Measurements from ENCODE around the gene C9orf72.

C9orf72 gene

DNA sequence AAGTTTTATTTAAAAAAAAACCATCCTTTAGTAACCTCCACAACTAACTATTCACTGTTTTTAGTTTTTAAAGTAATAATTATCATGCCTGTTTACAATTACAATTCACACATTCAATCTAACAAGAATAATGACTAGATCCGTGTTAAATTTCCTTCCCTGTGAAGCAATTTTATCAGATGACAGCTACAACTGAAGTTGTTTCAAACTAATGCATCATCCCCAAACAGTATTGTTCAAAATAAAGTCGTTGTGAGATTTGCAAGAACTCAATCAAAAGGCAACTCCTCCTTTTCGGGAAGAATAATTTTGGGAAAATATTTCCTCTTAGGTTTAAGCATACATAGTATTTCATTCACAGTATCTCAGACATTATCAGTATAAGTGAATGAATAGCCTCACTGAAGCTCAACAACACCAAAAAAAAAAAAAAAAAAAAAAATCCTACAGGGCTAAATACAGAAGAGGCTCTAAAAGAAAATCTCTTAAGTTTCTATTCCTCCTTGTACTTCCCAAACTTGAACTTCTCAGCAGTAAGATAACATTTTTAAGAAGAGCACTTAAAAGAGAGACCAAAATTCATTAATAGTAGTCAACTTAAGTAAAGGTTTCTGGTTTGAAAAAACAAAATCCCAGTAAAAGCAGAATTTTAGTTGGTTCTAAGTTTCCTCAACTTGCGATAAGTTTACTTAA is 9.4 kb downstream of the C9orf72 start:
- no peak overlapping the region for H3K9ac ChIP-seq (ENCODE audit: low read depth in 1 of 2, low read length in 2 of 2)
- no peaks in the 10 kb centered on the region for H3K9me3 ChIP-seq (ENCODE audit: control insufficient read depth in 2 of 2, low read length in 2 of 2)
- no peak overlapping the region for H3K27ac ChIP-seq (ENCODE audit: low read depth in 2 of 2, low read length in 2 of 2)
- H3K4me1 ChIP-seq (ENCODE audit: control insufficient read depth in 2 of 2, insufficient read depth in 2 of 2, low read length in 2 of 2), result peaks cover 0 to 3% of the 10 kb centered on the region in 2 donors
- peaks cover 4 to 7% of the 10 kb centered on the region in 2 donors for H3K36me3 ChIP-seq (ENCODE audit: control insufficient read depth in 2 of 2, insufficient read depth in 2 of 2, low read length in 2 of 2)
- H3K4me3 ChIP-seq (ENCODE audit: low read length in 2 of 2), result no peak overlapping the region
- H3K27me3 ChIP-seq (ENCODE audit: control insufficient read depth in 2 of 2, insufficient read depth in 2 of 2, low read length in 2 of 2), result no peaks in the 10 kb centered on the region

DNA sequence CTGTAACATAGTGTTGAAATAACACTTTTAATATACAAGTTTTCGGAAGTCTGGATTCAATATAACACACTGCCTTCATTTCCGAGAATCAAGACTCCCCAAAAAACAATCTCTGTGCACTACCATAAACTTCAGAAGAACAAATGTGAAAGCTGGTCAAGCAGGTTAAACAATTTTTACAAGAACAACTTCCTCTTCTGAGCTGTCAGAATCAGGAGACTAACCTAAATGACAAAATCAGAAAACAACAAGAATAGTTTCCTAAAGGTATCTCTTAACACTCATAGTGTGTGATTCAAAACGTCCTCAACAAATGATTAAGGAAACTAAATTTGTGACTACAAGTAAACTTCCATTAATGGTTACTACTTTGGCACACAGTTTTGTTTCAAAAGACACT is 11.6 kb downstream of the C9orf72 start:
- peaks cover 0 to 3% of the 10 kb centered on the region in 2 donors for H3K4me1 ChIP-seq (ENCODE audit: control insufficient read depth in 2 of 2, insufficient read depth in 2 of 2, low read length in 2 of 2)
- H3K9me3 ChIP-seq (ENCODE audit: control insufficient read depth in 2 of 2, low read length in 2 of 2), result no peaks in the 10 kb centered on the region
- H3K9ac ChIP-seq (ENCODE audit: low read depth in 1 of 2, low read length in 2 of 2), result no peak overlapping the region
- no peaks in the 10 kb centered on the region for H3K27me3 ChIP-seq (ENCODE audit: control insufficient read depth in 2 of 2, insufficient read depth in 2 of 2, low read length in 2 of 2)
- no peak overlapping the region for H3K4me3 ChIP-seq (ENCODE audit: low read length in 2 of 2)
- peaks cover 14 to 25% of the 10 kb centered on the region in 2 donors for H3K36me3 ChIP-seq (ENCODE audit: control insufficient read depth in 2 of 2, insufficient read depth in 2 of 2, low read length in 2 of 2)
- H3K27ac ChIP-seq (ENCODE audit: low read depth in 2 of 2, low read length in 2 of 2), result no peak overlapping the region

DNA sequence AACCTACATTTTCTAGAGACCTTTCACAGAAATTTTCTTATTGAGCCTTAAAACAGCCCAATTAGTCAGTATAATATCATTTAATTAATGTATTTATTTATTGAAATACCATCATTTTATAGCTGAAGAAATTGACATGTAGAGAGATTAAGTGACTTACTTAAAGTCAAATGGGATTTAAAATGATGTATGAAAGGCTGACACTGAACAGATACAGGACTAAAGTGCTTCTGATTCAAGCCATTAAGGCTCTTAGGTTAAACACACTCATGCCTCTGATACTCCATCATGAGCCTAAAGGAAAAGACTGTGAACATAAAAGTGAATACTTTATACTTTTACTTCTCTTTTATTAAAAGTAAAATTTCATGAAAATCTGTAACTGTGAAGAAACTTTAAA is 12.8 kb downstream of the C9orf72 start:
- Histone ChIP-seq H3K27me3 (ENCODE audit: control insufficient read depth in 2 of 2, insufficient read depth in 2 of 2, low read length in 2 of 2) (no peaks in the 10 kb centered on the region), H3K9ac (ENCODE audit: low read depth in 1 of 2, low read length in 2 of 2) (no peak overlapping the region), H3K9me3 (ENCODE audit: control insufficient read depth in 2 of 2, low read length in 2 of 2) (no peaks in the 10 kb centered on the region), H3K36me3 (ENCODE audit: control insufficient read depth in 2 of 2, insufficient read depth in 2 of 2, low read length in 2 of 2) (peaks cover 20 to 33% of the 10 kb centered on the region in 2 donors), H3K27ac (ENCODE audit: low read depth in 2 of 2, low read length in 2 of 2) (no peak overlapping the region), H3K4me3 (ENCODE audit: low read length in 2 of 2) (no peak overlapping the region), H3K4me1 (ENCODE audit: control insufficient read depth in 2 of 2, insufficient read depth in 2 of 2, low read length in 2 of 2) (peaks cover 0 to 3% of the 10 kb centered on the region in 2 donors)

- Histone ChIP-seq H3K4me3 (ENCODE audit: low read length in 2 of 2) (no peak overlapping the region), H3K4me1 (ENCODE audit: control insufficient read depth in 2 of 2, insufficient read depth in 2 of 2, low read length in 2 of 2) (peaks cover 0 to 3% of the 10 kb centered on the region in 2 donors), H3K9ac (ENCODE audit: low read depth in 1 of 2, low read length in 2 of 2) (no peak overlapping the region), H3K27ac (ENCODE audit: low read depth in 2 of 2, low read length in 2 of 2) (no peak overlapping the region), H3K36me3 (ENCODE audit: control insufficient read depth in 2 of 2, insufficient read depth in 2 of 2, low read length in 2 of 2) (peaks cover 27 to 36% of the 10 kb centered on the region in 2 donors), H3K9me3 (ENCODE audit: control insufficient read depth in 2 of 2, low read length in 2 of 2) (no peaks in the 10 kb centered on the region), H3K27me3 (ENCODE audit: control insufficient read depth in 2 of 2, insufficient read depth in 2 of 2, low read length in 2 of 2) (no peaks in the 10 kb centered on the region)
These were observed 15.0 kb downstream of the C9orf72 start for GRCh38 chr9:27558307-27558706.

DNA sequence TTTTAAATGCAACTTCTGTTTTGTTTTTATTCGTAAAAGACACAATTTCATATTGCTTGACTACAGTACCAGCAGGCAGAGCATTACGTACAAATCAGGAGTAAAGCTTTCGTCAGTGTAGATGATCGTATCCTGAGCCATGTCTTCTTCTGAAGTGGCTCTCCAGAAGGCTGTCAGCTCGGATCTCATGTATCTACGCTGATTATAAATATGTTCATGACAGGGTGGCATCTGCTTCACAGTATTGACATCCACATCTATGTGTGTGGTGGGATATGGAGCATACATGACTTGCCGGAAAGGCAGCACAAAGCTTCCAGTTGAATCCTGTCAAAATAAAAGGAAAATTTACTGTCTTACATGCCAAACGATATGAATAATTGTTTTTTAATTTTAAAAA is 16.8 kb downstream of the C9orf72 start:
- H3K4me3 ChIP-seq (ENCODE audit: low read length in 2 of 2), result no peak overlapping the region
- peaks cover 0 to under 1% of the 10 kb centered on the region in 2 donors for H3K4me1 ChIP-seq (ENCODE audit: control insufficient read depth in 2 of 2, insufficient read depth in 2 of 2, low read length in 2 of 2)
- H3K36me3 ChIP-seq (ENCODE audit: control insufficient read depth in 2 of 2, insufficient read depth in 2 of 2, low read length in 2 of 2), result peaks cover 27 to 41% of the 10 kb centered on the region in 2 donors
- no peak overlapping the region for H3K27ac ChIP-seq (ENCODE audit: low read depth in 2 of 2, low read length in 2 of 2)
- H3K9me3 ChIP-seq (ENCODE audit: control insufficient read depth in 2 of 2, low read length in 2 of 2), result no peaks in the 10 kb centered on the region
- H3K9ac ChIP-seq (ENCODE audit: low read depth in 1 of 2, low read length in 2 of 2), result no peak overlapping the region
- no peaks in the 10 kb centered on the region for H3K27me3 ChIP-seq (ENCODE audit: control insufficient read depth in 2 of 2, insufficient read depth in 2 of 2, low read length in 2 of 2)

DNA sequence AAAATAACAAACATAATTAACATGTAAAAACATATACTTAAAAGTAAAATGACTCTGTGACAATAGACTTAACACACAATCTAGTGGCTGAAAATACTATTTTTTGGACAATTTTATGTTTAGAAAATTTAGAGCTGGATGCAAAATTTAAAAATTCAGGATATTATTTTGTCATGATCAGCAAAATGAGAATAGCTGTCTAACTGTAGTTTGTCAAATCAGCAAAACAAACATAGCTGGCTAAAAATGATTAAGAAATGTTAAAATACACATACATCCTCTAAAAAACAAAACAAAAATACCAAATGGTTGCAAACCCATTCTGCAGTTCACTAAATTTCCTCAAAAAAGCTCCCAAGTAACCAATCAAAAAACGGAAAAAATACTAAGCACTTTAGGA is 18.6 kb downstream of the C9orf72 start:
- H3K27me3 ChIP-seq (ENCODE audit: control insufficient read depth in 2 of 2, insufficient read depth in 2 of 2, low read length in 2 of 2), result no peaks in the 10 kb centered on the region
- peaks cover 30 to 38% of the 10 kb centered on the region in 2 donors for H3K36me3 ChIP-seq (ENCODE audit: control insufficient read depth in 2 of 2, insufficient read depth in 2 of 2, low read length in 2 of 2)
- H3K9me3 ChIP-seq (ENCODE audit: control insufficient read depth in 2 of 2, low read length in 2 of 2), result no peaks in the 10 kb centered on the region
- no peak overlapping the region for H3K9ac ChIP-seq (ENCODE audit: low read depth in 1 of 2, low read length in 2 of 2)
- no peak overlapping the region for H3K27ac ChIP-seq (ENCODE audit: low read depth in 2 of 2, low read length in 2 of 2)
- H3K4me1 ChIP-seq (ENCODE audit: control insufficient read depth in 2 of 2, insufficient read depth in 2 of 2, low read length in 2 of 2), result no peaks in the 10 kb centered on the region
- H3K4me3 ChIP-seq (ENCODE audit: low read length in 2 of 2), result no peak overlapping the region

- Histone ChIP-seq H3K4me1 (ENCODE audit: control insufficient read depth in 2 of 2, insufficient read depth in 2 of 2, low read length in 2 of 2) (peaks cover 0 to 4% of the 10 kb centered on the region in 2 donors), H3K27ac (ENCODE audit: low read depth in 2 of 2, low read length in 2 of 2) (no peak overlapping the region), H3K27me3 (ENCODE audit: control insufficient read depth in 2 of 2, insufficient read depth in 2 of 2, low read length in 2 of 2) (no peaks in the 10 kb centered on the region), H3K9ac (ENCODE audit: low read depth in 1 of 2, low read length in 2 of 2) (no peak overlapping the region), H3K36me3 (ENCODE audit: control insufficient read depth in 2 of 2, insufficient read depth in 2 of 2, low read length in 2 of 2) (peaks cover 8 to 12% of the 10 kb centered on the region in 2 donors), H3K4me3 (ENCODE audit: low read length in 2 of 2) (no peak overlapping the region), H3K9me3 (ENCODE audit: control insufficient read depth in 2 of 2, low read length in 2 of 2) (no peaks in the 10 kb centered on the region)
These were observed 24.0 kb downstream of the C9orf72 start for GRCh38 chr9:27549196-27549755.

GRCh38 chr9:27548055-27548741 is 25.1 kb downstream of the C9orf72 start:
- Histone ChIP-seq H3K9me3 (ENCODE audit: control insufficient read depth in 2 of 2, low read length in 2 of 2) (no peaks in the 10 kb centered on the region), H3K27me3 (ENCODE audit: control insufficient read depth in 2 of 2, insufficient read depth in 2 of 2, low read length in 2 of 2) (no peaks in the 10 kb centered on the region), H3K27ac (ENCODE audit: low read depth in 2 of 2, low read length in 2 of 2) (no peak overlapping the region), H3K9ac (ENCODE audit: low read depth in 1 of 2, low read length in 2 of 2) (no peak overlapping the region), H3K4me1 (ENCODE audit: control insufficient read depth in 2 of 2, insufficient read depth in 2 of 2, low read length in 2 of 2) (peaks cover 0 to 4% of the 10 kb centered on the region in 2 donors), H3K4me3 (ENCODE audit: low read length in 2 of 2) (no peak overlapping the region), H3K36me3 (ENCODE audit: control insufficient read depth in 2 of 2, insufficient read depth in 2 of 2, low read length in 2 of 2) (peaks cover 7 to 8% of the 10 kb centered on the region in 2 donors)

GRCh38 chr9:27545471-27545870 is 27.8 kb downstream of the C9orf72 start:
- peaks cover 0 to 4% of the 10 kb centered on the region in 2 donors for H3K4me1 ChIP-seq (ENCODE audit: control insufficient read depth in 2 of 2, insufficient read depth in 2 of 2, low read length in 2 of 2)
- H3K27ac ChIP-seq (ENCODE audit: low read depth in 2 of 2, low read length in 2 of 2), result peak overlapping the region in 1 of 2 donors; percentile 1
- no peak overlapping the region for H3K9ac ChIP-seq (ENCODE audit: low read depth in 1 of 2, low read length in 2 of 2)
- H3K36me3 ChIP-seq (ENCODE audit: control insufficient read depth in 2 of 2, insufficient read depth in 2 of 2, low read length in 2 of 2), result peaks cover 3% of the 10 kb centered on the region in 2 donors
- no peaks in the 10 kb centered on the region for H3K27me3 ChIP-seq (ENCODE audit: control insufficient read depth in 2 of 2, insufficient read depth in 2 of 2, low read length in 2 of 2)
- no peak overlapping the region for H3K4me3 ChIP-seq (ENCODE audit: low read length in 2 of 2)
- no peaks in the 10 kb centered on the region for H3K9me3 ChIP-seq (ENCODE audit: control insufficient read depth in 2 of 2, low read length in 2 of 2)

DNA sequence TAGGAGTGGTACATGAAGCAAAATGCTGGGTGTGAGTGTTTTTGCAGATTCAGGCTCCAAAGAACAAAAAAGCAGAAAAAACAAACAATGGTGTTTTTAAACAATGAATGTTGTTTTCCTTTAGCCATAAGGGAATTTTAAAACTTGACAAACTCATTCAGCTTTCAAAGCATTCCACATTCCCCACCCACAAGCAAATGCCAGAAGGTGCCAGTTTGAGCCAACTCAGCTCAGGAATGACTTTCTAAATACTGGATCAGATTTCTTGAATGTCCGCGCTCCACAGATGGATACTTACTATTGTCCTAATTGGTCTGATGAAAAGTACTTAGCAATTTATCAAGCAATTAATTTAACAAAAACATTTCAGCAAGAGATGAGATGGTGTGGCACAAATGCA is 30.8 kb downstream of the C9orf72 start:
- H3K9me3 ChIP-seq (ENCODE audit: control insufficient read depth in 2 of 2, low read length in 2 of 2), result no peaks in the 10 kb centered on the region
- no peak overlapping the region for H3K4me3 ChIP-seq (ENCODE audit: low read length in 2 of 2)
- no peaks in the 10 kb centered on the region for H3K36me3 ChIP-seq (ENCODE audit: control insufficient read depth in 2 of 2, insufficient read depth in 2 of 2, low read length in 2 of 2)
- H3K27me3 ChIP-seq (ENCODE audit: control insufficient read depth in 2 of 2, insufficient read depth in 2 of 2, low read length in 2 of 2), result no peaks in the 10 kb centered on the region
- H3K4me1 ChIP-seq (ENCODE audit: control insufficient read depth in 2 of 2, insufficient read depth in 2 of 2, low read length in 2 of 2), result peaks cover 0 to 10% of the 10 kb centered on the region in 2 donors
- no peak overlapping the region for H3K27ac ChIP-seq (ENCODE audit: low read depth in 2 of 2, low read length in 2 of 2)
- no peak overlapping the region for H3K9ac ChIP-seq (ENCODE audit: low read depth in 1 of 2, low read length in 2 of 2)

Data from mucosa of rectum (tissue), 2 donors.